Measurements from ENCODE around the gene NLN. TPM values are rescaled to one million over a fixed set of nuclear protein-coding genes. Genes with fewer than 3 reads are reported as not detected.

NLN gene
- total and polyA plus RNA-seq, 2 of the 4 experiments (the other 2 are of a cell fraction) = 19.1 to 37.1 TPM

- H3K14ac ChIP-seq (replicated peaks; ENCODE audit: low read depth, low read length) = no peak overlapping the region
- dilution Hi-C loops (cut with HindIII; ENCODE audit: low sequenced_read_pairs, unreplicated experiment) = no loop called here
- no CpG with 5 or more reads among the region's 1 CpG for WGBS, 2 experiments (ENCODE audit: extremely low coverage in 2 of 2, insufficient read length in 1 of 2)
- H3K18ac ChIP-seq (ENCODE audit: low read depth, low read length) = no peak overlapping the region; the same call in 1 of the 2 replicates
- ChIA-PET POLR2A (ENCODE audit: unreplicated experiment) (no interaction called here), CTCF (interaction anchor here (0.6 kb wide), 1 partner anchor 155 kb away, joined by 3 read pairs; no protein-coding TSS in a partner anchor)
- no peaks in the 10 kb centered on the region for H3K9me3 ChIP-seq (ENCODE audit: control insufficient read depth, insufficient read depth, low read length)
- H4K5ac ChIP-seq (ENCODE audit: low read depth, low read length) = no peak overlapping the region; the same call in 1 of the 2 replicates
- DNase-seq = peak; percentile 62
- H4K8ac ChIP-seq (ENCODE audit: low read depth in 2 of 2, low read length in 2 of 2) = peak overlapping the region in 1 of 2 experiments; percentile 72; a peak in 1 of 4 replicates
- peak overlapping the region; percentile 86 for H2BK5ac ChIP-seq (ENCODE audit: low read depth, low read length, poor library complexity, severe bottlenecking)
- H3K9ac ChIP-seq (ENCODE audit: low read depth, low read length) = no peak overlapping the region
- H2AK9ac ChIP-seq (replicated peaks; ENCODE audit: low read depth, low read length, poor library complexity) = no peak overlapping the region
- H3K4me1 ChIP-seq (ENCODE audit: control insufficient read depth, insufficient read depth, low read length) = peaks cover 12% of the 10 kb centered on the region
- no TSS peak for BruUV-seq (replicated peaks)
- no peak overlapping the region for H3K4ac ChIP-seq (ENCODE audit: low read depth, low read length)
- no peak overlapping the region for H2BK15ac ChIP-seq (ENCODE audit: low read depth, low read length)
- peak overlapping the region; percentile 54 for H3K4me2 ChIP-seq (ENCODE audit: low read depth, low read length)
- no peak overlapping the region for H3K56ac ChIP-seq (ENCODE audit: extremely low read depth, insufficient read depth, low read length)
- H3K36me3 ChIP-seq (ENCODE audit: control insufficient read depth, insufficient read depth, low read length) = peaks cover 4% of the 10 kb centered on the region
- in situ Hi-C loops (cut with MboI; ENCODE audit: low sequenced_read_pairs) = no loop called here
- H3K27me3 ChIP-seq (ENCODE audit: control insufficient read depth, insufficient read depth, low read length) = no peaks in the 10 kb centered on the region
- TF ChIP-seq POLR2A (IDR thresholded peaks at IDR 0.05; ENCODE audit: low read depth, low read length) (no peak), SMC3 (IDR thresholded peaks at IDR 0.05; ENCODE audit: low read depth, low read length) (0 out of 2 replicates have a peak, but pooled peaks have one; percentile 7), CEBPB (IDR thresholded peaks at IDR 0.05; ENCODE audit: low read depth, low read length) (no peak), USF2 (IDR thresholded peaks at IDR 0.05; ENCODE audit: low read depth, low read length) (no peak), CHD1 (IDR thresholded peaks at IDR 0.05; ENCODE audit: low read depth, low read length) (no peak), MAFK (IDR thresholded peaks at IDR 0.05; ENCODE audit: low read depth, low read length) (no peak), RFX5 (IDR thresholded peaks at IDR 0.05; ENCODE audit: low read depth, low read length) (no peak), MAZ (IDR thresholded peaks at IDR 0.05; ENCODE audit: borderline replicate concordance, low read depth, low read length) (no peak)
- TF ChIP-seq, protein P1, sequence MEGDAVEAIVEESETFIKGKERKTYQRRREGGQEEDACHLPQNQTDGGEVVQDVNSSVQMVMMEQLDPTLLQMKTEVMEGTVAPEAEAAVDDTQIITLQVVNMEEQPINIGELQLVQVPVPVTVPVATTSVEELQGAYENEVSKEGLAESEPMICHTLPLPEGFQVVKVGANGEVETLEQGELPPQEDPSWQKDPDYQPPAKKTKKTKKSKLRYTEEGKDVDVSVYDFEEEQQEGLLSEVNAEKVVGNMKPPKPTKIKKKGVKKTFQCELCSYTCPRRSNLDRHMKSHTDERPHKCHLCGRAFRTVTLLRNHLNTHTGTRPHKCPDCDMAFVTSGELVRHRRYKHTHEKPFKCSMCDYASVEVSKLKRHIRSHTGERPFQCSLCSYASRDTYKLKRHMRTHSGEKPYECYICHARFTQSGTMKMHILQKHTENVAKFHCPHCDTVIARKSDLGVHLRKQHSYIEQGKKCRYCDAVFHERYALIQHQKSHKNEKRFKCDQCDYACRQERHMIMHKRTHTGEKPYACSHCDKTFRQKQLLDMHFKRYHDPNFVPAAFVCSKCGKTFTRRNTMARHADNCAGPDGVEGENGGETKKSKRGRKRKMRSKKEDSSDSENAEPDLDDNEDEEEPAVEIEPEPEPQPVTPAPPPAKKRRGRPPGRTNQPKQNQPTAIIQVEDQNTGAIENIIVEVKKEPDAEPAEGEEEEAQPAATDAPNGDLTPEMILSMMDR (conservative IDR thresholded peaks at IDR 0.05; ENCODE audit: low read depth, low read length) = no peak
- peak overlapping the region; percentile 46; the same call in 1 of the 2 replicates for H3K27ac ChIP-seq (ENCODE audit: insufficient read depth, low read length)
- no peak overlapping the region for H2BK120ac ChIP-seq (ENCODE audit: low read depth, low read length)
- no peak overlapping the region for H3K4me3 ChIP-seq (ENCODE audit: insufficient read depth, low read depth, low read length)
- H2AK5ac ChIP-seq (ENCODE audit: low read depth, low read length) = no peak overlapping the region
- no peaks in the 10 kb centered on the region for H4K20me1 ChIP-seq (ENCODE audit: insufficient read depth, low read length)
- no peak overlapping the region for H2BK20ac ChIP-seq (ENCODE audit: low read depth, low read length)
- H3K23ac ChIP-seq (ENCODE audit: low read depth, low read length) = no peak overlapping the region
- H3K9me1 ChIP-seq (ENCODE audit: insufficient read depth, low read length) = peaks cover 9% of the 10 kb centered on the region
- intact Hi-C loops (cut with micrococcal nuclease) = no loop called here
- H3K79me1 ChIP-seq (ENCODE audit: low read depth in 1 of 2, low read length in 2 of 2) = peaks cover 2 to 25% of the 10 kb centered on the region in 2 experiments; a peak in 3 of 4 replicates
- ATAC-seq (ENCODE audit: low read depth) = peak; percentile 73
- no peak overlapping the region for H2AFZ ChIP-seq (replicated peaks; ENCODE audit: low read length, poor library complexity)
- no peak overlapping the region for H4K91ac ChIP-seq (ENCODE audit: insufficient read depth, low read depth, low read length)
Observed at GRCh38 chr5:65808818-65809217, 86.8 kb downstream of the NLN start.
